ENCODE data around the gene DNAJC5G. TPM values are rescaled to one million over a fixed set of nuclear protein-coding genes. Genes with fewer than 3 reads are reported as not detected.

DNAJC5G gene
- total and polyA plus RNA-seq, 4 donors = 0.22 to 1.7 (median 0.49) TPM

DNA sequence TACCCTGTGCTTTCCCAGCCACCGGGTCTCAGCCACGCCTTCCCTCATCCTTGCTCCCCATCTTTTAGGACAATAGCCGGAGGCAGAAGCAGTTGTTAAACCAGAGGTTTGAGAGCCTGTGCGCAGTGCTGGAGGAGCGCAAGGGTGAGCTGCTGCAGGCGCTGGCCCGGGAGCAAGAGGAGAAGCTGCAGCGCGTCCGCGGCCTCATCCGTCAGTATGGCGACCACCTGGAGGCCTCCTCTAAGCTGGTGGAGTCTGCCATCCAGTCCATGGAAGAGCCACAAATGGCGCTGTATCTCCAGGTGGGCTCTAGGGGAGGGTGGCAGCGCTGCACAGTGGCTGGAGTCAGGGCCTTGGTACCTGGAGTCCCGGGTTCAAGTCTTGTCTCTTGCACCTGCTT is 30.3 kb downstream of the DNAJC5G start:
- H3K27me3 ChIP-seq (ENCODE audit: control insufficient read depth, insufficient read depth, low read length) = peaks cover 41% of the 10 kb centered on the region
- DNase-seq (ENCODE audit: low read depth in 4 of 6, low spot score in 6 of 6) = no peak
- H3K36me3 ChIP-seq (ENCODE audit: control insufficient read depth, insufficient read depth, low read length) = peaks cover 10% of the 10 kb centered on the region
- no peak overlapping the region for H3K27ac ChIP-seq (ENCODE audit: low read depth, low read length)
- H3K9me3 ChIP-seq (ENCODE audit: control insufficient read depth, insufficient read depth, low read length) = no peaks in the 10 kb centered on the region
- WGBS (ENCODE audit: insufficient coverage) = 92% methylated on average over 16 of the region's 16 CpGs
- no peak overlapping the region for H3K4me3 ChIP-seq (ENCODE audit: low read depth, low read length)
- H3K4me1 ChIP-seq (ENCODE audit: control insufficient read depth, insufficient read depth, low read length) = peaks cover 31% of the 10 kb centered on the region

GRCh38 chr2:27306136-27306535 is 30.9 kb downstream of the DNAJC5G start:
- peaks cover 31% of the 10 kb centered on the region for H3K4me1 ChIP-seq (ENCODE audit: control insufficient read depth, insufficient read depth, low read length)
- H3K4me3 ChIP-seq (ENCODE audit: low read depth, low read length) = no peak overlapping the region
- peaks cover 13% of the 10 kb centered on the region for H3K36me3 ChIP-seq (ENCODE audit: control insufficient read depth, insufficient read depth, low read length)
- peaks cover 41% of the 10 kb centered on the region for H3K27me3 ChIP-seq (ENCODE audit: control insufficient read depth, insufficient read depth, low read length)
- H3K9me3 ChIP-seq (ENCODE audit: control insufficient read depth, insufficient read depth, low read length) = no peaks in the 10 kb centered on the region
- WGBS (ENCODE audit: insufficient coverage) = 36% methylated on average over 22 of the region's 26 CpGs
- no peak overlapping the region for H3K27ac ChIP-seq (ENCODE audit: low read depth, low read length)
- no peak for DNase-seq (ENCODE audit: low read depth in 4 of 6, low spot score in 6 of 6)

DNA sequence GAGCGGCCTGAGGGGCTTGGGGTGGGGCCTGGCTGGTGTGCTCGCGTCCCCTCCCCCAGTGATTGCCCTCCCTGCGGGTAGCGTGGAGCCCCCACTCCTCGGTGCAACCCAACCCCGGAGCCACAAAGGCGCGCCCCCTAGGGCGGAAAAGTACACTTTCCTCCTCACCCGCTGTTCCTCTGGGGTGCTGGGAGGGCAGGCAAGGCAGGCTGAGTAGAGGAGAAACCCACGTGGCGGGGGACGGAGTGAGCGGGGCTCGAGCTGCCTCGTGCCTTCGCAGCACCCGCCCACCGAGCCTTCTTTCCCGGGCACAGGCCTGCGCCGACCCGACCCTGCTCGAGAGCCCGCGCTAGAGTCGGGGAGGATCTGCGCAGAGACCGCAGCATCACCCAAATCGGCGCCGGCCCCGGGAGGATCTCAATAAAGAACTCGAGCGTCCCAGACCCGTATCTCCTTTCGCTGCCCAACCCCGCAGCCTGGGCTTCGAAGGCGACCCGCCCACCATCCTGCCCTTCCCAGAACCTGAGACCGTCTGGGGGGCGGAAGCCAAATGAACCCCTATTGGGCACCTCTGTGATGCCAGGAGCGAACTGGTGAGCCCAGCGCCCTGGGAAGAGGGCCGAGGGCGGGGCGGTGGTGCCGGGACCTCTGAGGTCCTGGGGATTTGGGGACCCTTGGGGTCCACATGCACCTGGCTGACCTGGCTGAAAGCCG is 31.5 kb downstream of the DNAJC5G start:
- Histone ChIP-seq H3K4me3 (ENCODE audit: low read depth, low read length) (no peak overlapping the region), H3K9me3 (ENCODE audit: control insufficient read depth, insufficient read depth, low read length) (no peaks in the 10 kb centered on the region), H3K4me1 (ENCODE audit: control insufficient read depth, insufficient read depth, low read length) (peaks cover 31% of the 10 kb centered on the region), H3K27ac (ENCODE audit: low read depth, low read length) (no peak overlapping the region), H3K27me3 (ENCODE audit: control insufficient read depth, insufficient read depth, low read length) (peaks cover 41% of the 10 kb centered on the region), H3K36me3 (ENCODE audit: control insufficient read depth, insufficient read depth, low read length) (peaks cover 17% of the 10 kb centered on the region)
- DNase-seq (ENCODE audit: low read depth in 4 of 6, low spot score in 6 of 6) = peak in 1 of 6 donors; percentile 10
- WGBS (ENCODE audit: insufficient coverage) = 4% methylated on average over 44 of the region's 51 CpGs

- peaks cover 22% of the 10 kb centered on the region for H3K36me3 ChIP-seq (ENCODE audit: control insufficient read depth, insufficient read depth, low read length)
- DNase-seq (ENCODE audit: low read depth in 4 of 6, low spot score in 6 of 6) = no peak
- H3K9me3 ChIP-seq (ENCODE audit: control insufficient read depth, insufficient read depth, low read length) = no peaks in the 10 kb centered on the region
- no peak overlapping the region for H3K27ac ChIP-seq (ENCODE audit: low read depth, low read length)
- no peak overlapping the region for H3K4me3 ChIP-seq (ENCODE audit: low read depth, low read length)
- peaks cover 41% of the 10 kb centered on the region for H3K27me3 ChIP-seq (ENCODE audit: control insufficient read depth, insufficient read depth, low read length)
- peaks cover 31% of the 10 kb centered on the region for H3K4me1 ChIP-seq (ENCODE audit: control insufficient read depth, insufficient read depth, low read length)
- WGBS (ENCODE audit: insufficient coverage) = 13% methylated on average over 12 of the region's 14 CpGs
Observed at GRCh38 chr2:27307287-27307544, 32.0 kb downstream of the DNAJC5G start.

DNA sequence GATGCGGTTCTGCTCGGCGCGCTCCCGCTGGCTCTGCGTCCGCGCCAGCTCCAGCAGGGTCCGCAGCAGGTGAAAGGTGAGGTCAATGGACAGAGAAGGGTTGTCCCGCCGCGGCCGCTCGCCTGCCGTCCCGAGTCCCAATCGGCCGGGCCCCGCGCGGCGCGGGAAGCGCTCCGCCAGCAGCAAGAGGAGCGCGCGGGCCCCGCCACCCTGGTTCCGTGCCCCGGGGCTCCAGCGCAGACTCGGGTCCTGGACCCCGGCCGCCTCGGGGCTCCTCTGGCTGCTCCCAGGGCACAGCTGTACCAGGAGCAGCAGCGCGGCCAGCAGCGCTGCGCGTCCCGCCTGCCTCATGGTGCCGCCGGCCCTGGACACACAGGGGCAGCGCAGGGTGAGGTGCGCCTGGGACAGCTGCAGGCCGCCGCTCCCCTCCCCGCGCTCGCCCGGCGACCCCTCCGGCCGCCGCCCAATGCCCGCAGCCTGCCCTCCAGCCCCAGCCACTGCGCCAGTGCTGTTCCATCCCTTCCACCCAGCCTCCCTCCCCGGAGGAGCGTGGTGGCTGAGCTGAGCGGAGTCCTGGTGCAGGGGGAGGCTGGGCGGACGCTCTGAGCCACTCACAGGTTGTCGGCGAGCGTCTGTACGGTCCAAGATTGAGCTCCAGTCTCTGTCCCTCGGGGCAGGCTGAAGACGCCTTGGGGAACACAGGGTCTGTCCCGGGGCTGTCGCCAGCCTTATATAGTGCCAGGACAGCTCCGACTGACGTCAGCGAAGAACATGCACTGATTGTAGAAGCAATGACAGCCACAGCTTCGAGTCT is 32.5 kb downstream of the DNAJC5G start:
- H3K27me3 ChIP-seq (ENCODE audit: control insufficient read depth, insufficient read depth, low read length) = peaks cover 41% of the 10 kb centered on the region
- H3K4me1 ChIP-seq (ENCODE audit: control insufficient read depth, insufficient read depth, low read length) = peaks cover 31% of the 10 kb centered on the region
- H3K36me3 ChIP-seq (ENCODE audit: control insufficient read depth, insufficient read depth, low read length) = peaks cover 23% of the 10 kb centered on the region
- H3K4me3 ChIP-seq (ENCODE audit: low read depth, low read length) = peak overlapping the region; percentile 5
- H3K27ac ChIP-seq (ENCODE audit: low read depth, low read length) = no peak overlapping the region
- WGBS (ENCODE audit: insufficient coverage) = 4% methylated on average over 74 of the region's 75 CpGs
- no peaks in the 10 kb centered on the region for H3K9me3 ChIP-seq (ENCODE audit: control insufficient read depth, insufficient read depth, low read length)
- DNase-seq (ENCODE audit: low read depth in 4 of 6, low spot score in 6 of 6) = peak in 2 of 6 donors; percentile 35 to 37

GRCh38 chr2:27308359-27308881 is 33.2 kb downstream of the DNAJC5G start, which contains the start of gene UCN:
UCN (minus strand) TSS chr2:27308445; CDS start chr2:27307895, 550 bp downstream.
- DNase-seq (ENCODE audit: low read depth in 4 of 6, low spot score in 6 of 6) = peak in 2 of 6 donors; percentile 63 to 68

GRCh38 chr2:27309651-27310050 is 34.4 kb downstream of the DNAJC5G start:
- H3K27me3 ChIP-seq (ENCODE audit: control insufficient read depth, insufficient read depth, low read length) = peaks cover 40% of the 10 kb centered on the region
- H3K27ac ChIP-seq (ENCODE audit: low read depth, low read length) = no peak overlapping the region
- H3K36me3 ChIP-seq (ENCODE audit: control insufficient read depth, insufficient read depth, low read length) = peaks cover 24% of the 10 kb centered on the region
- 95% methylated on average over 6 of the region's 6 CpGs for WGBS (ENCODE audit: insufficient coverage)
- peaks cover 26% of the 10 kb centered on the region for H3K4me1 ChIP-seq (ENCODE audit: control insufficient read depth, insufficient read depth, low read length)
- no peak overlapping the region for H3K4me3 ChIP-seq (ENCODE audit: low read depth, low read length)
- no peak for DNase-seq (ENCODE audit: low read depth in 4 of 6, low spot score in 6 of 6)
- no peaks in the 10 kb centered on the region for H3K9me3 ChIP-seq (ENCODE audit: control insufficient read depth, insufficient read depth, low read length)

More at GRCh38 chr2:27308359-27308881, 33.2 kb downstream of the DNAJC5G start, which contains the start of gene UCN:
- Histone ChIP-seq H3K4me3 (ENCODE audit: low read depth, low read length) (peak within 1 kb of the TSS; percentile 5), H3K27me3 (ENCODE audit: control insufficient read depth, insufficient read depth, low read length) (peaks cover 41% of the 10 kb centered on the region), H3K9me3 (ENCODE audit: control insufficient read depth, insufficient read depth, low read length) (no peaks in the 10 kb centered on the region), H3K27ac (ENCODE audit: low read depth, low read length) (no peak within 1 kb of the TSS), H3K36me3 (ENCODE audit: control insufficient read depth, insufficient read depth, low read length) (peaks cover 23% of the 10 kb centered on the region), H3K4me1 (ENCODE audit: control insufficient read depth, insufficient read depth, low read length) (peaks cover 26% of the 10 kb centered on the region)
- WGBS (ENCODE audit: insufficient coverage) = 19% methylated on average over 25 of the region's 25 CpGs

DNA sequence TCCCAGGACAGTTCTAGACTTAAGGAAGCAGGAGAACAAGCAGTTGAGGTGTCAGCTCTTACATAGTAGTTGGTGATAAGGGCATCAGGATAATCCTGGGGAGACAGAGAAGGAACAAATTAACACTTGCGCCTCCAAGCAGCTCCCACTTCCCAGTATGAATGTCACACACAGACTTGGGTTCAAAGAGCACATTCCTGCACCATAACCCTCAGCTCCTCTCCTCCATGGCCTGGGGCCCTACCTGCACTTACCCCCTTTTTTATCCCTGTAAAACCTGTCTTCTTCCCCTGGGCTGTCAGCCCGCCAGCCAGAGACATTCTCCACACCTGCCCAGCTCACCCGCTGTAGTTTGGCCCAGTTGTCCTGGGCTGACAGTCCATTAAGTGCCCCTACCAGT is 36.9 kb downstream of the DNAJC5G start:
- Histone ChIP-seq H3K36me3 (ENCODE audit: control insufficient read depth, insufficient read depth, low read length) (peaks cover 38% of the 10 kb centered on the region), H3K4me3 (ENCODE audit: low read depth, low read length) (no peak overlapping the region), H3K27ac (ENCODE audit: low read depth, low read length) (no peak overlapping the region), H3K4me1 (ENCODE audit: control insufficient read depth, insufficient read depth, low read length) (peaks cover 13% of the 10 kb centered on the region), H3K27me3 (ENCODE audit: control insufficient read depth, insufficient read depth, low read length) (peaks cover 15% of the 10 kb centered on the region), H3K9me3 (ENCODE audit: control insufficient read depth, insufficient read depth, low read length) (no peaks in the 10 kb centered on the region)
- 95% methylated on average over 3 of the region's 3 CpGs for WGBS (ENCODE audit: insufficient coverage)
- no peak for DNase-seq (ENCODE audit: low read depth in 4 of 6, low spot score in 6 of 6)

DNA sequence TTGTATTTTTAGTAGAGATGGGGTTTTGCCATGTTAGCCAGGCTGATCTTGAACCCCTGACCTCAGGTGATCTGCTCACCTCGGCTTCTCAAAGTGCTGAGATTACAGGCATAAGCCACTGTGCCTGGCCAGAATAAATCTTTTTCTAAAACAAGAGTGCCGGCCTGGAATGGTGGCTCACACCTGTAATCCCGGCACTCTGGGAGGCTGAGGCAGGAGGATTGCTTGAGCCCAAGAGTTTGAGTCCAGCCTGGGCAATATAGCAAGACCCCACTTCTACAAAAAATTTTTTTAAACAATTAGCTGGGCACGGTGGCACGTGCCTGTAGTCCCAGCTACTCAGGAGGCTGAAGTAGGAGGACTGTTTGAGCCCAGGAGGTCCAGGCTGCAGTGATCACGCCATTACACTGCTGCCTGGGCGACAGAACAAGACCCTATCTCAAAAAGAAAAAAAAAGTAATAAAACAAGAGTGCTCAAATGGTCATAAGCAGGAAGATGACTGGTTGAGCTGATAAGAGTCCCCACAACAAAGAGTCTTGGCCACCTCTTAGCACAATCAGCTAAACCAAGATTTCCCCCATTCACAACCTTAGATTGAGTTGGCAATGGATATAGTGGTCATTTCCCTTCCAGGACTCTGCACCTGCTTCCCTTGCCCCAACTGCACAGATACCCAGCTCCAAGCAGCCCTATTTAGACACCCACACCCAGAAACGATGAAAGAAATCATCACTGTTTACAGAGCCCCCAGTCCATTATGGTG is 38.8 kb downstream of the DNAJC5G start:
- H3K27ac ChIP-seq (ENCODE audit: low read depth, low read length) = no peak overlapping the region
- peaks cover 32% of the 10 kb centered on the region for H3K36me3 ChIP-seq (ENCODE audit: control insufficient read depth, insufficient read depth, low read length)
- no peak overlapping the region for H3K4me3 ChIP-seq (ENCODE audit: low read depth, low read length)
- H3K4me1 ChIP-seq (ENCODE audit: control insufficient read depth, insufficient read depth, low read length) = no peaks in the 10 kb centered on the region
- no peak for DNase-seq (ENCODE audit: low read depth in 4 of 6, low spot score in 6 of 6)
- WGBS (ENCODE audit: insufficient coverage) = 100% methylated on average over 1 of the region's 8 CpGs
- H3K9me3 ChIP-seq (ENCODE audit: control insufficient read depth, insufficient read depth, low read length) = no peaks in the 10 kb centered on the region
- no peaks in the 10 kb centered on the region for H3K27me3 ChIP-seq (ENCODE audit: control insufficient read depth, insufficient read depth, low read length)

All from spinal cord (tissue), 10 donors.